ENCODE results near the gene GDPD3.

Gene GDPD3

DNA sequence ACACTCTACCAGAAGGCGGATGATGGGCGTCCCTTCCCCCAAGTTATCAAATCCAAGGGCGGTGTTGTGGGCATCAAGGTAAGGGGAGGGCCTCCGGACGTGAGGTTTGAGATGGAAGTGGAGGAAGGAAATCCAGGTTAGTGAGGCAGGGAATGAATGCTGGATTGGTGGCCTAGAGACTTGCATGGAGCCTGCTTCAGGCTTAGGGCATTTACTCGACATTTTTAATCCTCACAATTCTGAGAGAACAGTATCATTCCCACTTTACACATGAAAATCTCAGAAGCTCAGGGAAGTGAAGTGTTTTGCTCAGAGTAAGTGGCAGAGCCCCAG, 45.8 kb downstream of the GDPD3 start:
- H3K9me3 ChIP-seq (ENCODE audit: control insufficient read depth, insufficient read depth, low read length): no peaks in the 10 kb centered on the region
- H3K27me3 ChIP-seq (ENCODE audit: control insufficient read depth, low read length): no peaks in the 10 kb centered on the region
- TF ChIP-seq EZH2phosphoT487 (IDR thresholded peaks at IDR 0.05; ENCODE audit: borderline replicate concordance, low read length): no peak
- no peak for TF ChIP-seq CTCF (IDR thresholded peaks at IDR 0.05; ENCODE audit: low read depth, low read length, poor library complexity, severe bottlenecking)
- peaks cover 59% of the 10 kb centered on the region for H3F3A ChIP-seq (ENCODE audit: control insufficient read depth, insufficient read depth)
- peak overlapping the region; percentile 77 for H3K4me2 ChIP-seq (ENCODE audit: low read length)
- H3K36me3 ChIP-seq (ENCODE audit: control insufficient read depth, low read length): peaks cover 80% of the 10 kb centered on the region
- peaks cover 36% of the 10 kb centered on the region for H3K4me1 ChIP-seq (ENCODE audit: control insufficient read depth, low read length)
- H3K4me3 ChIP-seq (ENCODE audit: low read length): peak overlapping the region; percentile 96
- H3K79me2 ChIP-seq (ENCODE audit: control insufficient read depth, low read length): peaks cover 59% of the 10 kb centered on the region
- peak overlapping the region; percentile 89; the same call in 1 of the 2 replicates for H3K27ac ChIP-seq (ENCODE audit: low read depth, low read length)
- H3K9me2 ChIP-seq (replicated peaks; ENCODE audit: control insufficient read depth, low read length): no peaks in the 10 kb centered on the region
- peaks cover 24% of the 10 kb centered on the region for H4K20me1 ChIP-seq (ENCODE audit: control insufficient read depth, insufficient read depth, low read depth, low read length)

DNA sequence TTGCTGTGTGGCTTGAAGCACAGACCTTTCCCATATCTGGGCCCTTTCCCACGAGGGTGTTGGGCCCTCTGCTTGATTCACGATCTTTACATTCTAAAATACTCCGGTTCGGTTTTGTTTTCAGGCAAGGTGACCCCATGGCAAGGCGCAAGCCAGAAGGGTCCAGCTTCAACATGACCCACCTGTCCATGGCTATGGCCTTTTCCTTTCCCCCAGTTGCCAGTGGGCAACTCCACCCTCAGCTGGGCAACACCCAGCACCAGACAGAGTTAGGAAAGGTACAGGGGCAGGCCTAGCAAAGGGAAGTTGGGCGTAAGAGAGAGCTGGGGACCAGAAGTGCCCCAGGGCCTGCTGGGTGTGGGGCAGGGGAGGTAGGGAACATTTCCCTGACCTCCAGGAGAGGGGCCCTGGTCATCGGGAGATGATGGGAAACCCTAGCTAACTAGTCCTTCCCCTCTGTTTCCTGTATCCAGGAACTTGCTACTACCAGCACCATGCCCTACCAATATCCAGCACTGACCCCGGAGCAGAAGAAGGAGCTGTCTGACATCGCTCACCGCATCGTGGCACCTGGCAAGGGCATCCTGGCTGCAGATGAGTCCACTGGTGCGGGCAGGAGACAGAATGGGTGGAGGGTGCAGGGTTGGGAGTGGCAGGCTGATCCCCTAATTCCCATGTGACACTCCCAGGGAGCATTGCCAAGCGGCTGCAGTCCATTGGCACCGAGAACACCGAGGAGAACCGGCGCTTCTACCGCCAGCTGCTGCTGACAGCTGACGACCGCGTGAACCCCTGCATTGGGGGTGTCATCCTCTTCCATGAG, 46.4 kb downstream of the GDPD3 start:
- TF ChIP-seq EZH2phosphoT487 (IDR thresholded peaks at IDR 0.05; ENCODE audit: borderline replicate concordance, low read length) (no peak), CTCF (IDR thresholded peaks at IDR 0.05; ENCODE audit: low read depth, low read length, poor library complexity, severe bottlenecking) (no peak)
- peak overlapping the region; percentile 96 for H3K4me3 ChIP-seq (ENCODE audit: low read length)
- H3K27me3 ChIP-seq (ENCODE audit: control insufficient read depth, low read length): no peaks in the 10 kb centered on the region
- no peaks in the 10 kb centered on the region for H3K9me2 ChIP-seq (replicated peaks; ENCODE audit: control insufficient read depth, low read length)
- peaks cover 74% of the 10 kb centered on the region for H3K36me3 ChIP-seq (ENCODE audit: control insufficient read depth, low read length)
- peak overlapping the region; percentile 77 for H3K4me2 ChIP-seq (ENCODE audit: low read length)
- H3K4me1 ChIP-seq (ENCODE audit: control insufficient read depth, low read length): peaks cover 36% of the 10 kb centered on the region
- peaks cover 59% of the 10 kb centered on the region for H3K79me2 ChIP-seq (ENCODE audit: control insufficient read depth, low read length)
- peaks cover 53% of the 10 kb centered on the region for H3F3A ChIP-seq (ENCODE audit: control insufficient read depth, insufficient read depth)
- peaks cover 24% of the 10 kb centered on the region for H4K20me1 ChIP-seq (ENCODE audit: control insufficient read depth, insufficient read depth, low read depth, low read length)
- no peaks in the 10 kb centered on the region for H3K9me3 ChIP-seq (ENCODE audit: control insufficient read depth, insufficient read depth, low read length)
- H3K27ac ChIP-seq (ENCODE audit: low read depth, low read length): peak overlapping the region; percentile 89

GRCh38 chr16:30065943-30066760, 47.2 kb downstream of the GDPD3 start:
- Histone ChIP-seq H3K4me2 (ENCODE audit: low read length) (peak overlapping the region; percentile 77), H3K79me2 (ENCODE audit: control insufficient read depth, low read length) (peaks cover 59% of the 10 kb centered on the region), H3K9me3 (ENCODE audit: control insufficient read depth, insufficient read depth, low read length) (no peaks in the 10 kb centered on the region), H3K36me3 (ENCODE audit: control insufficient read depth, low read length) (peaks cover 66% of the 10 kb centered on the region), H3K9me2 (replicated peaks; ENCODE audit: control insufficient read depth, low read length) (no peaks in the 10 kb centered on the region), H4K20me1 (ENCODE audit: control insufficient read depth, insufficient read depth, low read depth, low read length) (peaks cover 24% of the 10 kb centered on the region), H3K27ac (ENCODE audit: low read depth, low read length) (peak overlapping the region; percentile 89), H3F3A (ENCODE audit: control insufficient read depth, insufficient read depth) (peaks cover 46% of the 10 kb centered on the region), H3K4me1 (ENCODE audit: control insufficient read depth, low read length) (peaks cover 36% of the 10 kb centered on the region), H3K27me3 (ENCODE audit: control insufficient read depth, low read length) (no peaks in the 10 kb centered on the region), H3K4me3 (ENCODE audit: low read length) (peak overlapping the region; percentile 96)
- TF ChIP-seq EZH2phosphoT487 (IDR thresholded peaks at IDR 0.05; ENCODE audit: borderline replicate concordance, low read length): no peak
- TF ChIP-seq CTCF (IDR thresholded peaks at IDR 0.05; ENCODE audit: low read depth, low read length, poor library complexity, severe bottlenecking): no peak
